ENCODE results near the gene BRD2. TPM values are rescaled to one million over a fixed set of nuclear protein-coding genes. Genes with fewer than 3 reads are reported as not detected.

The BRD2 gene
- total RNA-seq: 87.0 TPM

DNA sequence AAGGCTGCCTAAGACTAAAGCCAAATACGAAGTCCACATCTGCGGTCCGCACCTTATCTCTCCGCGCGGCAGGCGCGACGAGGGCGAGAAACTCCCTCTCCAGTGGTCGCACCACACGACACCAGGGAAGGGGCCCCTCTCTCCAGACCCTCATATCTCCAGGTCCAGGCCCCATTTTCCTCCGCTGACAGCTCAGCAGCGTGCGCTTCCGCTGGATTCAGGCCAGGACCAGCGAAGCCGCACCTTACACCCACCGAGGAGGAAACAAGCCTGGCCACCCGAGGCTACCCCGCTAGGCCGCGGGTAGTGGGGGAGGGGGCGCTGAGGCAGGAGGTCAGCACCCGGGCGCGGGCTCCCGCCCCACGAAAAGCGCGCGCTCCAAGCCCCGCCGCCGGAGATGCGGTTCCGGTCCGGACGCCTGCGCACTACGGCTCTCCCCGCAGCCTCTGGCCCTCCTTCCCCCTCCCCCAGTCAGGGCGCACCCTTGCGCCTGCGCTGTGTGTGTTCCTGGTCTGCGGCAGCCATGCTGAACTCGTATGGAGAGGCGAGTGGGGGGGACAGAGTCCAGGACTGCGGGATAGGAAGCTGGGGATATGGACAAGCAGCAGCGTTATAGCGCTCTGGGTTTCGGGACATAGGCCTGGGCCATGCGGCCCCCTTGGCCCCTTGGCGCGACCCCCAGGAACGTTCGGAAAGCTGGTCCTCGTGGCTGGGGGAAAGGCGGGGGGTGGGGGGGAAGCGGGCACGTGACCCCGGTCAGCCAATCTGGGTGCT lies at the start of gene BRD2:
TSS of gene BRD2 (plus strand) at position 502 of the 774 bp plus-strand sequence. CDS start 4,305 bp downstream, outside the sequence.

GRCh38 chr6:32940656-32941213 lies 27.7 kb upstream of the BRD2 start, which contains the start of gene HLA-DMB:
Gene HLA-DMB, minus strand, starts transcription at chr6:32941028. Its CDS starts 221 bp downstream, at chr6:32940807.

GRCh38 chr6:32952817-32953739 lies 15.3 kb upstream of the BRD2 start, which contains the start of gene HLA-DMA:
Gene HLA-DMA, minus strand, starts transcription at chr6:32953097. Its CDS starts 61 bp downstream, at chr6:32953036.

DNA sequence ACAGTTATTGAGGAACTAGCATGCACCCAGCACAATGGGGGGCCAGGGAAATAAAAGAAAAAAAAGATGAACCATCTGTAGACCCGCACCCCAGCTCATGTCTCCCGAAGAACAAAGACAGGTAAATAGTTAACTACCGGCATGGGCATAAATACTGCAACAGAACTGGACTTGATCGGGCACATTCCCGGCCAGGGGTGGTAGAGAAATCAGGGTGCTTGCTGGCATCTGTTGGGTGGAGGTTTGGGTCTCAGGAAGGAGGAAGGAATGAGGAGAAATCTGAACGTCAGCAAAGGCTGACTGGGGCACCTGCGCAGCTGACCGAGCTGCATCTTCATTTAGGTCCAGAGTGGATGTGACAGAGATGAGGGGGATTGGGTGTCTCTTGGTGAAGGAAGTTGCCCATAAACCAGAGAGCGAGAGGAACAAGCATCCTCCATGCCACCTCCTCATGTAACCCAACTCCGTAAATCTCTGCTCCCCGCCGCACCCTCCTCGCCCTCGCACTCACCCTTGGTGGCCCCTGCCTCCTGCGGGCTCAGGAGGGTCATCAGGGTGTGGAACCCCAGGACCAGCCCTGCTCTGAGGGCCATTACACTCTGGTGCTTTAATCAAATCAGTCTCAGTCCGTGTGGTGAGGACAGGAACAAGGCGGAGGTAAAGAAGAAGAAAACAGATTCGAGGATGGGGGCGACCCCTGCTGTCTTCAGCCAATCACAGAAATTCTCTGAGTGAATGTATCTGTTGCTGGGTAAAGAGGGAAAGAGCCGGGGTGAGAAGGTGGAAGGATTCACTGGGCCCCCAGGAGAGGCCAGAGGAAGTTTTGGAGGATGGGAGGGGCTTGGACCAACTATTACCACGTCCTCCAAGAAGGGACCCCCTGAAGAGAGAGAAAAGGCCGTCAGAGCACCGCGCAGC lies 40.8 kb downstream of the BRD2 start, which contains the start of gene HLA-DOA:
TSS of gene HLA-DOA (minus strand) at position 648 of the 918 bp plus-strand sequence.

Other genes with a start within 250 kb of the BRD2 start
- not detected for gene HLA-DQA2, start 227.2 kb upstream of the BRD2 start, total RNA-seq
- gene HLA-DQB2, start 205.1 kb upstream of the BRD2 start, total RNA-seq: not detected
- not detected for gene HLA-DOB, start 151.6 kb upstream of the BRD2 start, total RNA-seq
- 6.5 TPM for gene TAP2, start 129.9 kb upstream of the BRD2 start, total RNA-seq
- gene PSMB8, start 124.5 kb upstream of the BRD2 start, total RNA-seq: 5.8 TPM
- 8.3 TPM for gene TAP1, start 114.9 kb upstream of the BRD2 start, total RNA-seq
- gene PSMB9, start 114.4 kb upstream of the BRD2 start, total RNA-seq: 3.2 TPM
- 2.3 TPM for gene HLA-DMB, start 27.6 kb upstream of the BRD2 start, total RNA-seq
- gene HLA-DMA, start 15.5 kb upstream of the BRD2 start, total RNA-seq: 0.46 TPM
- 1.2 TPM for gene HLA-DOA, start 41.0 kb downstream of the BRD2 start, total RNA-seq
- gene HLA-DPA1, start 105.1 kb downstream of the BRD2 start, total RNA-seq: 2.1 TPM
- gene HLA-DPB1, start 107.4 kb downstream of the BRD2 start, total RNA-seq: 8.3 TPM
- 2.3 TPM for gene COL11A2, start 223.9 kb downstream of the BRD2 start, total RNA-seq
- 27.0 TPM for gene RXRB, start 232.1 kb downstream of the BRD2 start, total RNA-seq
- gene SLC39A7, start 232.3 kb downstream of the BRD2 start, total RNA-seq: 53.1 TPM
- gene HSD17B8, start 236.1 kb downstream of the BRD2 start, total RNA-seq: 2.5 TPM
- gene RING1, start 239.9 kb downstream of the BRD2 start, total RNA-seq: 24.2 TPM

Measured in diencephalon (tissue), 1 donor.